ENCODE results near the gene TEX48.

GRCh38 chr9:114685951-114686350, 4.0 kb upstream of the TEX48 start:
- TF ChIP-seq EZH2 (IDR thresholded peaks at IDR 0.05; ENCODE audit: borderline replicate concordance, low read depth, low read length, severe bottlenecking): no peak
- TF ChIP-seq, protein P1, sequence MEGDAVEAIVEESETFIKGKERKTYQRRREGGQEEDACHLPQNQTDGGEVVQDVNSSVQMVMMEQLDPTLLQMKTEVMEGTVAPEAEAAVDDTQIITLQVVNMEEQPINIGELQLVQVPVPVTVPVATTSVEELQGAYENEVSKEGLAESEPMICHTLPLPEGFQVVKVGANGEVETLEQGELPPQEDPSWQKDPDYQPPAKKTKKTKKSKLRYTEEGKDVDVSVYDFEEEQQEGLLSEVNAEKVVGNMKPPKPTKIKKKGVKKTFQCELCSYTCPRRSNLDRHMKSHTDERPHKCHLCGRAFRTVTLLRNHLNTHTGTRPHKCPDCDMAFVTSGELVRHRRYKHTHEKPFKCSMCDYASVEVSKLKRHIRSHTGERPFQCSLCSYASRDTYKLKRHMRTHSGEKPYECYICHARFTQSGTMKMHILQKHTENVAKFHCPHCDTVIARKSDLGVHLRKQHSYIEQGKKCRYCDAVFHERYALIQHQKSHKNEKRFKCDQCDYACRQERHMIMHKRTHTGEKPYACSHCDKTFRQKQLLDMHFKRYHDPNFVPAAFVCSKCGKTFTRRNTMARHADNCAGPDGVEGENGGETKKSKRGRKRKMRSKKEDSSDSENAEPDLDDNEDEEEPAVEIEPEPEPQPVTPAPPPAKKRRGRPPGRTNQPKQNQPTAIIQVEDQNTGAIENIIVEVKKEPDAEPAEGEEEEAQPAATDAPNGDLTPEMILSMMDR (IDR thresholded peaks at IDR 0.05; ENCODE audit: borderline replicate concordance, extremely low read depth, low read length, poor library complexity, severe bottlenecking): no peak
